ENCODE data around the gene SPEM3.

Gene SPEM3

GRCh38 chr17:7403977-7404736 lies 24.5 kb upstream of the SPEM3 start, which contains the start of gene TMEM256:
TSS of gene TMEM256 (minus strand) at chr17:7404097. CDS start at chr17:7404084, 13 bp downstream.
- peak; percentile 96 for DNase-seq

- peak; percentile 70 for DNase-seq
Measured at GRCh38 chr17:7404737-7405349, 23.8 kb upstream of the SPEM3 start.

GRCh38 chr17:7405350-7406234 lies 23.1 kb upstream of the SPEM3 start:
- DNase-seq, result no peak

- DNase-seq, result no peak
Measured at GRCh38 chr17:7406235-7406825, 22.3 kb upstream of the SPEM3 start.

GRCh38 chr17:7407082-7407481 lies 21.6 kb upstream of the SPEM3 start:
- no peak for DNase-seq

- DNase-seq, result no peak
Measured at GRCh38 chr17:7407485-7408251, 21.0 kb upstream of the SPEM3 start, which contains the start of gene NLGN2. TSS of gene NLGN2 (plus strand) at chr17:7407845. CDS start at chr17:7408256, 411 bp downstream.

- DNase-seq, result no peak
Measured at GRCh38 chr17:7408252-7408727, 20.4 kb upstream of the SPEM3 start.

GRCh38 chr17:7408863-7409262 lies 19.8 kb upstream of the SPEM3 start:
- DNase-seq, result no peak

GRCh38 chr17:7409716-7410115 lies 18.9 kb upstream of the SPEM3 start:
- DNase-seq, result no peak

GRCh38 chr17:7410634-7411426 lies 17.8 kb upstream of the SPEM3 start:
- DNase-seq, result no peak

GRCh38 chr17:7411427-7411750 lies 17.3 kb upstream of the SPEM3 start:
- no peak for DNase-seq

GRCh38 chr17:7413346-7413985 lies 15.2 kb upstream of the SPEM3 start:
- no peak for DNase-seq

GRCh38 chr17:7414837-7415236 lies 13.8 kb upstream of the SPEM3 start:
- no peak for DNase-seq

- no peak for DNase-seq
Measured at GRCh38 chr17:7415784-7416183, 12.9 kb upstream of the SPEM3 start.

- DNase-seq, result no peak
Measured at GRCh38 chr17:7416323-7416722, 12.3 kb upstream of the SPEM3 start.

GRCh38 chr17:7417056-7417655 lies 11.5 kb upstream of the SPEM3 start:
- no peak for DNase-seq

GRCh38 chr17:7418472-7419152 lies 10.0 kb upstream of the SPEM3 start:
- no peak for DNase-seq

- no peak for DNase-seq
Measured at GRCh38 chr17:7419819-7420610, 8.6 kb upstream of the SPEM3 start, which contains the start of gene SPEM1. TSS of gene SPEM1 (plus strand) at chr17:7420324. CDS start at chr17:7420385, 61 bp downstream.

- no peak for DNase-seq
Measured at GRCh38 chr17:7421186-7421585, 7.5 kb upstream of the SPEM3 start.
